H1 (cell line): Measurements from ENCODE around the gene SPATS2L. TPM values are rescaled to one million over a fixed set of nuclear protein-coding genes. Genes with fewer than 3 reads are reported as not detected.

ENCODE experiments used
- CBX8 ChIP-seq: fragments of 300-800, 300-1000 bp; sonication (generic); IDR thresholded peaks from 2 replicates; pipeline ENCODE4 v1.7.1; 2016; ENCODE audit warnings: low read depth, low read length, borderline replicate concordance
- CTBP2 ChIP-seq: IDR thresholded peaks from 2 replicates; pipeline ENCODE4 v1.7.0; 2011; ENCODE audit warnings: borderline replicate concordance, mild to moderate bottlenecking, moderate library complexity, mixed read lengths, low read length; ENCODE audit not compliant: insufficient read depth, insufficient read length
- POLR2AphosphoS5 ChIP-seq: IDR thresholded peaks from 2 replicates; pipeline ENCODE4 v1.6.1; 2011; ENCODE audit warnings: low read depth, low read length
- SRF ChIP-seq: IDR thresholded peaks from 2 replicates; pipeline ENCODE4 v1.6.1; 2011; ENCODE audit warnings: mild to moderate bottlenecking, low read depth, low read length, moderate library complexity
- TEAD4 ChIP-seq: IDR thresholded peaks from 2 replicates; pipeline ENCODE4 v1.6.1; 2012; ENCODE audit warnings: low read depth, low read length, inconsistent platforms, mixed read lengths
- polyA plus RNA-seq, 7 experiments: library from polyadenylated mRNA; depleted of rRNA in 3 of 7; stranded (reverse) in 5 of 7; unstranded in 2 of 7; fragments of >200 nt in 5 of 7; fragments of 200-250 nt in 2 of 7; gene quantifications; 1 replicate in 5 of 7; 2 replicates in 1 of 7; 4 replicates in 1 of 7; pipeline versions ENCODE4 v1.2.1 to v1.2.3, GENCODE V29; 2011 to 2013; ENCODE audit warnings: missing spikeins in 2 of 7, mixed read lengths in 2 of 7
- total RNA-seq: library from RNA; stranded (reverse); fragmentation: NEBNext Ultra II Directional; extraction: Animal tissue kit (Norgen Biotek cat#: 25700); gene quantifications from 2 replicates; pipeline ENCODE4 v1.2.1, GENCODE V29; 2021

SPATS2L gene
- total and polyA plus RNA-seq, 2 of the 8 experiments (the other 6 are each of a cell fraction or from before 2014, with no cell fraction given), result 67.3 to 189 TPM

GRCh38 chr2:200509612-200510433 is 203.3 kb downstream of the SPATS2L start, which contains the start of gene KCTD18 (continued):
- TF ChIP-seq SRF, result no peak
- no peak for TF ChIP-seq CTBP2
- TF ChIP-seq POLR2AphosphoS5, result no peak
- TF ChIP-seq TEAD4, result no peak
- TF ChIP-seq CBX8, result no peak
